Sigmoid colon (tissue), 7 donors: ENCODE data around the gene LRRC7. TPM values are rescaled to one million over a fixed set of nuclear protein-coding genes. Genes with fewer than 3 reads are reported as not detected.
"Not testable (repeated sequence)": the region's sequence is repeated elsewhere in the genome, so short reads cannot be mapped to it uniquely, and the experiment has no call there.

Experiments used
- DNase-seq: peaks from one replicate; pipeline ENCODE4 v3.0.0-alpha.2; 2019
- H3K27ac ChIP-seq, 4 donors: fragments of 200-600 bp; sonication (generic); one replicate each; pipeline ENCODE4 v1.5.1; 2016 to 2019; ENCODE audit warnings: mild to moderate bottlenecking in 1 of 4
- H3K27me3 ChIP-seq, 3 donors: fragments of 200-600 bp; sonication (generic); one replicate each; pipeline ENCODE4 v1.5.1; 2019; ENCODE audit warnings: mild to moderate bottlenecking in 1 of 3
- H3K36me3 ChIP-seq, 4 donors: fragments of 200-600 bp; sonication (generic); one replicate each; pipeline ENCODE4 v1.5.1; 2016 to 2019
- H3K4me1 ChIP-seq, 4 donors: fragments of 200-600 bp; sonication (generic); one replicate each; pipeline ENCODE4 v1.5.1; 2017 to 2019
- H3K4me3 ChIP-seq, 4 donors: fragments of 200-600 bp; sonication (generic); one replicate each; pipeline ENCODE4 v1.5.1; 2017 to 2019; ENCODE audit warnings: mild to moderate bottlenecking in 2 of 4, moderate library complexity in 1 of 4
- H3K9me3 ChIP-seq, 4 donors: fragments of 200-600 bp in 3 of 4; sonication (generic) in 3 of 4; one replicate each; pipeline versions ENCODE4 v1.5.1 to v1.6.1; 2013 to 2019
- EP300 ChIP-seq, 4 donors: sonication (generic); formaldehyde crosslinking; IDR thresholded peaks; one replicate each; pipeline ENCODE4 v1.6.1; 2017; ENCODE audit warnings: antibody characterized with exemption in 4 of 4
- POLR2A ChIP-seq, 2 donors: fragments of 450-650 bp; IDR thresholded peaks; one replicate each; pipeline ENCODE4 v1.6.1; 2016; ENCODE audit warnings: antibody characterized with exemption in 2 of 2, mild to moderate bottlenecking in 2 of 2, moderate library complexity in 2 of 2
- POLR2AphosphoS5 ChIP-seq, 4 donors: sonication (generic); formaldehyde crosslinking; IDR thresholded peaks; one replicate each; pipeline ENCODE4 v1.6.1; 2017; ENCODE audit warnings: antibody characterized with exemption in 4 of 4
- WGBS, 2 donors: extraction: QIAGEN DNeasy Blood & Tissue Kit; methylation state at CpG; one replicate each; pipeline ENCODE4 v1.1.7; 2013; 5-methylcytosine and 5-hydroxymethylcytosine counted together
- intact Hi-C: fragments of 100-400 bp; cut with DNase I; formaldehyde crosslinking; loops from one replicate; pipeline ENCODE4 v1.15.1; 2023
- polyA plus RNA-seq, 3 donors: library from polyadenylated mRNA; stranded (reverse); fragments of 200-250 nt; gene quantifications; one replicate each; pipeline ENCODE4 v1.2.3, GENCODE V29; 2013
- total RNA-seq, 4 donors: library from RNA; depleted of rRNA; stranded (reverse); fragments of >200 nt; gene quantifications; one replicate each; pipeline ENCODE4 v1.1.0, GENCODE V29; 2016
- TF ChIP-seq, protein P1 (sequence below), 4 experiments: fragments of 450-650 bp in 3 of 4; fragments of 200-600 bp in 1 of 4; IDR thresholded peaks; one replicate each; pipeline ENCODE4 v1.5.1; 2016 to 2019; ENCODE audit warnings: antibody characterized with exemption in 4 of 4, mild to moderate bottlenecking in 3 of 4, moderate library complexity in 2 of 4
- donor health status: healthy with polysubstance abuse.
- donor health status: Bipolar disorder and iron deficiency.
- donor health status: healthy.

The LRRC7 gene
- total and polyA plus RNA-seq, 7 donors = 0.16 to 1.9 (median 0.41) TPM; not detected in 2

DNA sequence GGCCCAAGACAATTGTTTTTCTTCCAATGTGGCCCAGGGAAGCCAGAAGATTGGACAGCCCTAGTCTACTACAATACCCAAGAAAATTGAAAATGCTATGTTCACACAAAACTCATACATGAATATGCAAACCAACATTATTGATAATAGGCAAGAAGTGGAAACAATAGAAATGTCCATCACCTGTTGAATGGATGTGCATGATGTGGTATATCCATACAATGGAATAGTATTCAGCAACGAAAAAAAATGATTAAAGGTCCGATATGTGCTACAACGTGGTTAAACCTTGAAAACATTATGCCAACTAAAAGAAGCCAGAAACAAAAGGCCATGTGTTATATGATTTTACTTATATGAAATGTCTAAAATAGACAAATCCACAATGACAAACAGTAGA is 375.3 kb downstream of the LRRC7 start:
- no peak overlapping the region for H3K4me3 ChIP-seq
- no peaks in the 10 kb centered on the region for H3K4me1 ChIP-seq
- intact Hi-C loops = no loop called here
- no peak for TF ChIP-seq POLR2AphosphoS5 (IDR thresholded peaks at IDR 0.05)
- TF ChIP-seq, protein P1, sequence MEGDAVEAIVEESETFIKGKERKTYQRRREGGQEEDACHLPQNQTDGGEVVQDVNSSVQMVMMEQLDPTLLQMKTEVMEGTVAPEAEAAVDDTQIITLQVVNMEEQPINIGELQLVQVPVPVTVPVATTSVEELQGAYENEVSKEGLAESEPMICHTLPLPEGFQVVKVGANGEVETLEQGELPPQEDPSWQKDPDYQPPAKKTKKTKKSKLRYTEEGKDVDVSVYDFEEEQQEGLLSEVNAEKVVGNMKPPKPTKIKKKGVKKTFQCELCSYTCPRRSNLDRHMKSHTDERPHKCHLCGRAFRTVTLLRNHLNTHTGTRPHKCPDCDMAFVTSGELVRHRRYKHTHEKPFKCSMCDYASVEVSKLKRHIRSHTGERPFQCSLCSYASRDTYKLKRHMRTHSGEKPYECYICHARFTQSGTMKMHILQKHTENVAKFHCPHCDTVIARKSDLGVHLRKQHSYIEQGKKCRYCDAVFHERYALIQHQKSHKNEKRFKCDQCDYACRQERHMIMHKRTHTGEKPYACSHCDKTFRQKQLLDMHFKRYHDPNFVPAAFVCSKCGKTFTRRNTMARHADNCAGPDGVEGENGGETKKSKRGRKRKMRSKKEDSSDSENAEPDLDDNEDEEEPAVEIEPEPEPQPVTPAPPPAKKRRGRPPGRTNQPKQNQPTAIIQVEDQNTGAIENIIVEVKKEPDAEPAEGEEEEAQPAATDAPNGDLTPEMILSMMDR (IDR thresholded peaks at IDR 0.05) = no peak
- no peak for TF ChIP-seq POLR2A (IDR thresholded peaks at IDR 0.05)
- TF ChIP-seq EP300 (IDR thresholded peaks at IDR 0.05) = no peak
- no peaks in the 10 kb centered on the region for H3K27me3 ChIP-seq
- H3K36me3 ChIP-seq = no peaks in the 10 kb centered on the region
- WGBS, 2 donors = 82 to 88% methylated on average over 3 of the region's 3 CpGs
- peaks cover 0 to 5% (median 0%) of the 10 kb centered on the region in 4 donors for H3K9me3 ChIP-seq
- DNase-seq = no peak
- H3K27ac ChIP-seq = no peak overlapping the region

- TF ChIP-seq POLR2AphosphoS5 (IDR thresholded peaks at IDR 0.05) (no peak), POLR2A (IDR thresholded peaks at IDR 0.05) (no peak), EP300 (IDR thresholded peaks at IDR 0.05) (no peak)
- TF ChIP-seq, protein P1 (IDR thresholded peaks at IDR 0.05) = no peak
- no peak overlapping the region for H3K27ac ChIP-seq
- no peak for DNase-seq
- H3K4me1 ChIP-seq = no peaks in the 10 kb centered on the region
- peaks cover 0 to 5% (median 0%) of the 10 kb centered on the region in 4 donors for H3K9me3 ChIP-seq
- intact Hi-C loops = no loop called here
- 85 to 89% methylated on average over 2 of the region's 2 CpGs for WGBS, 2 donors
- H3K4me3 ChIP-seq = no peak overlapping the region
- no peaks in the 10 kb centered on the region for H3K27me3 ChIP-seq
- H3K36me3 ChIP-seq = no peaks in the 10 kb centered on the region
Observed at GRCh38 chr1:69946935-69947334, 379.2 kb downstream of the LRRC7 start.

DNA sequence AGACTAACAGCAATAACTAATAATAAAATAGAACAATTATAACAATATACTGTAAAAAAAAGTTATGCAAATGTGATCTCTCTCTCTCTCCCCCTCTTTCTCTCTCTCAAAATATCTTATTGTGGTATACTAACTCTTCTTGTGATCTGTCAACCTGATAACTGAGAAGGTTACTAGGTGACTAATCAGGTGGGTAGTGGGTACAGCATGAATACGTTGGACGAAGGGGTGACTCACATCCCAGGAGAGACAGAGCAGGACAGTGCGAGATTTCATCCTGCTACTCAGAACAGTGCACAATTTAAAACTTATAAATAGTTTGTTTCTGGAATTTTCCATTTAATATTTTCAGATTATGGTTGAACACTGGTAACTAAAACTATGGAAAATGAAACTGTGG is 380.1 kb downstream of the LRRC7 start:
- TF ChIP-seq, protein P1 (IDR thresholded peaks at IDR 0.05) = no peak
- TF ChIP-seq POLR2AphosphoS5 (IDR thresholded peaks at IDR 0.05) = no peak
- Histone ChIP-seq H3K36me3 (no peaks in the 10 kb centered on the region), H3K9me3 (peaks cover 0 to 5% (median 0%) of the 10 kb centered on the region in 4 donors), H3K27me3 (no peaks in the 10 kb centered on the region), H3K27ac (no peak overlapping the region), H3K4me1 (no peaks in the 10 kb centered on the region), H3K4me3 (no peak overlapping the region)
- intact Hi-C loops = no loop called here
- DNase-seq = no peak
- 87 to 90% methylated on average over 3 of the region's 3 CpGs for WGBS, 2 donors

DNA sequence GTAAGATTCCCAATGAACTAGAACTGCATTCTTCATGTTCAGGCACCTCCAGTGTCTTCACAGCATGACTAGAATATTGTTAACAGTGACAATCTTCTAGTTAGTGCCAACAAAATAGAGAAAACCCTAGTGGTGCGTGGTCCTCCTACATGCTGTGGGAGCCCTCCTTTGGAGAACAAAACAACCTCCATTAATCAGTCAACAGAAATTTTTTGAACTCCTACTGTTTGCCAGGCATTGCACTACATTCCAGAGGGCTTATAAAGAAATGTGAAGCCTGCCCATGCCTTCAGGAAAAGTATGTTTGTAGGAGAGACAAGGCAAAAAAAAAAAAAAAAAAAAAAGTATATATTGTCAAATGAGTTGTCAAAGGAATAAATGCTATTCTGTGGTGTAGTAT is 385.0 kb downstream of the LRRC7 start:
- no peak for DNase-seq
- no peak for TF ChIP-seq POLR2A (IDR thresholded peaks at IDR 0.05)
- TF ChIP-seq POLR2AphosphoS5 (IDR thresholded peaks at IDR 0.05) = no peak
- TF ChIP-seq, protein P1 (IDR thresholded peaks at IDR 0.05) = no peak
- no peak for TF ChIP-seq EP300 (IDR thresholded peaks at IDR 0.05)
- Histone ChIP-seq H3K4me1 (no peaks in the 10 kb centered on the region), H3K4me3 (no peak overlapping the region), H3K9me3 (no peaks in the 10 kb centered on the region), H3K36me3 (no peaks in the 10 kb centered on the region), H3K27me3 (no peaks in the 10 kb centered on the region), H3K27ac (no peak overlapping the region)
- intact Hi-C loops = no loop called here
- WGBS, 2 donors = 79 to 81% methylated on average over 1 of the region's 1 CpG

- H3K27ac ChIP-seq, intact Hi-C loops, DNase-seq, H3K4me3 ChIP-seq, H3K4me1 ChIP-seq, H3K9me3 ChIP-seq, H3K36me3 ChIP-seq, H3K27me3 ChIP-seq: not testable (repeated sequence)
- WGBS, 2 donors = 92% methylated on average over 2 of the region's 2 CpGs
Observed at GRCh38 chr1:69962452-69962851, 394.7 kb downstream of the LRRC7 start.
